Endothelial cell of umbilical vein (primary cell): ENCODE measurements around the gene SH3BGRL2. TPM values are rescaled to one million over a fixed set of nuclear protein-coding genes. Genes with fewer than 3 reads are reported as not detected.

Experiments
- BruUV-seq: library from RNA; stranded (reverse); fragments of 400-500 nt; replicated peaks from 2 replicates; lab custom pipeline; 2021; lab: Mats Ljungman, UMichigan
- CTCF ChIA-PET: fragments of 300-600, 350-600 bp; sonication (Branson Sonifier 250); formaldehyde crosslinking; loops from one replicate; lab custom pipeline; 2021; ENCODE audit warnings: antibody characterized with exemption, inconsistent platforms; lab: Charles Lee
- POLR2A ChIA-PET: fragments of 300-600, 350-600 bp; sonication (Branson Sonifier 250); formaldehyde crosslinking; loops from one replicate; lab custom pipeline; 2021; ENCODE audit warnings: antibody characterized with exemption, inconsistent platforms; lab: Charles Lee
- DNase-seq: peaks from one replicate; pipeline ENCODE4 v3.0.0-alpha.2; 2011; ENCODE audit warnings: low read depth, low spot score
- FAIRE-seq: peaks from 2 replicates; lab custom pipeline; 2011; peaks lifted over from hg19 to GRCh38; lab: Jason Lieb, UNC
- H2AFZ ChIP-seq: 2 replicates; pipeline ENCODE4 v1.6.0; 2012; ENCODE audit warnings: low read depth, low read length, control low read depth, inconsistent platforms
- H3K27ac ChIP-seq: 2 replicates; pipeline ENCODE4 v1.5.1; 2011; ENCODE audit warnings: low read depth, mild to moderate bottlenecking, control low read depth, low read length, moderate library complexity; ENCODE audit not compliant: insufficient read depth
- H3K27me3 ChIP-seq, 2 experiments: 2 replicates each; pipeline versions ENCODE4 v1.6.0 to v1.6.1; 2011; ENCODE audit warnings: low read length in 2 of 2, mixed read lengths in 1 of 2; ENCODE audit not compliant: control insufficient read depth in 2 of 2, insufficient read depth in 2 of 2
- H3K36me3 ChIP-seq, 2 experiments: 2 replicates in 1 of 2; 3 replicates in 1 of 2; pipeline ENCODE4 v1.5.1; 2011; ENCODE audit warnings: low read length in 2 of 2, mild to moderate bottlenecking in 1 of 2, moderate library complexity in 1 of 2; ENCODE audit not compliant: control insufficient read depth in 2 of 2, insufficient read depth in 2 of 2; ENCODE audit errors: extremely low read depth in 1 of 2
- H3K4me1 ChIP-seq: 3 replicates; pipeline ENCODE4 v1.5.1; 2011; ENCODE audit warnings: mild to moderate bottlenecking, low read length; ENCODE audit not compliant: control insufficient read depth, insufficient read depth; ENCODE audit errors: extremely low read depth
- H3K4me2 ChIP-seq: 2 replicates; pipeline ENCODE4 v1.6.1; 2011; ENCODE audit warnings: low read length, control low read depth, mixed read lengths; ENCODE audit not compliant: insufficient read depth
- H3K4me3 ChIP-seq, 3 experiments: fragments of 200-600 bp in 1 of 3; sonication (generic), shearing (Covaris generic) in 1 of 3; replicated peaks in 1 of 3; 2 replicates each; pipeline ENCODE4 v1.5.1; 2011 to 2016; ENCODE audit warnings: control low read depth in 3 of 3, low read length in 3 of 3, mild to moderate bottlenecking in 2 of 3, inconsistent platforms in 1 of 3, low read depth in 1 of 3, moderate library complexity in 1 of 3; ENCODE audit not compliant: insufficient read depth in 1 of 3
- H3K79me2 ChIP-seq: 2 replicates; pipeline ENCODE4 v1.6.0; 2012; ENCODE audit warnings: low read length, inconsistent platforms; ENCODE audit not compliant: control insufficient read depth, insufficient read depth
- H3K9ac ChIP-seq: replicated peaks from 2 replicates; pipeline ENCODE3; 2011; ENCODE audit warnings: low read length, control low read depth; ENCODE audit not compliant: insufficient read depth; ENCODE audit errors: extremely low read depth
- H3K9me1 ChIP-seq: replicated peaks from 3 replicates; pipeline ENCODE4 v1.6.0; 2011; ENCODE audit warnings: mild to moderate bottlenecking, low read length; ENCODE audit not compliant: control insufficient read depth, insufficient read depth; ENCODE audit errors: extremely low read depth
- H3K9me3 ChIP-seq: replicated peaks from 2 replicates; pipeline ENCODE4 v1.5.1; 2012; ENCODE audit warnings: low read length, inconsistent platforms; ENCODE audit not compliant: control insufficient read depth, insufficient read depth
- H4K20me1 ChIP-seq: replicated peaks from 2 replicates; pipeline ENCODE3; 2011; ENCODE audit warnings: mild to moderate bottlenecking, low read length; ENCODE audit not compliant: control insufficient read depth, insufficient read depth; ENCODE audit errors: extremely low read depth
- GATA2 ChIP-seq: IDR thresholded peaks from 2 replicates; pipeline ENCODE4 v1.7.0; 2011; ENCODE audit warnings: low read depth, mild to moderate bottlenecking, moderate library complexity, mixed read lengths, low read length; ENCODE audit not compliant: insufficient read length, insufficient read depth
- JUN ChIP-seq: IDR thresholded peaks from 2 replicates; pipeline ENCODE4 v1.6.1; 2011; ENCODE audit warnings: borderline replicate concordance, low read depth; ENCODE audit not compliant: insufficient read length, insufficient read depth
- MYC ChIP-seq: IDR thresholded peaks from one replicate; pipeline ENCODE4 v1.6.1; 2011; ENCODE audit warnings: mild to moderate bottlenecking, low read depth, low read length
- dilution Hi-C: fragments of 300-500 bp; cut with MboI; formaldehyde crosslinking; loops from one replicate; pipeline ENCODE4 v1.15.0; 2019; ENCODE audit warnings: low sequenced_read_pairs; ENCODE audit not compliant: extremely low pct_ligation_motif_present
- intact Hi-C: fragments of 100-400 bp; cut with micrococcal nuclease; formaldehyde crosslinking; loops from one replicate; pipeline ENCODE4 v1.10.0; 2022
- polyA plus RNA-seq, 4 experiments: library from polyadenylated mRNA; depleted of rRNA in 3 of 4; stranded (reverse) in 3 of 4; unstranded in 1 of 4; fragments of >200 nt; gene quantifications; 2 replicates each; pipeline versions ENCODE4 v1.2.1 to v1.2.3, GENCODE V29; 2011 to 2012; ENCODE audit warnings: missing spikeins in 1 of 4
- total RNA-seq: library from RNA; stranded (reverse); gene quantifications from 2 replicates; pipeline ENCODE4 v1.2.3, GENCODE V29; 2021
- TF ChIP-seq, protein P1 (sequence below): IDR thresholded peaks from 2 replicates; pipeline ENCODE4 v1.6.1; 2011; ENCODE audit not compliant: insufficient read depth, insufficient read length

SH3BGRL2 gene
- total and polyA plus RNA-seq, 2 donors (not counting 3 experiments of a cell fraction or from before 2014, with no cell fraction given): 3.2 to 10.7 TPM

DNA sequence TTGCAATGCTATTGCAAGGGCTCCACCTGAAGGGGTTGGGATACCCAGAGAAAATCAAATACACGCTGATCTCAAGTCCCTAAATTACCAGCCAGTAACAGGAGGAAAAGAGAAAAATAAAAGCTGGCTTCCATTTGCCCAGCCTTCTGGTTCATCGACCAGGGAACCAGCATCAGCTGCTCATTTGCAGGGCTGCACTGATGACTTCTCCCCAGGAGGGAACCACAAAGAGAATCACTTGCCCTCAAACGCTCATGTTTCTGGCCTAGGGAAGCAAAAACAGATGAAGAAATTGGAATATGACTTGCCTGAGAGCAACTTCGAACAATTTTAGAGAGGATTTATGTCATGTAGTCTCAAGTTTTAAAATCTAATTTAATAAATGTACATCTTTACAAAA is 119.7 kb downstream of the SH3BGRL2 start:
- intact Hi-C loops (no loop called here), dilution Hi-C loops (no loop called here)
- Histone ChIP-seq H3K79me2 (no peaks in the 10 kb centered on the region), H2AFZ (peak overlapping the region; percentile 26), H3K27me3 (no peaks in the 10 kb centered on the region), H3K4me3 (no peak overlapping the region), H3K36me3 (no peaks in the 10 kb centered on the region), H3K27ac (no peak overlapping the region), H4K20me1 (no peaks in the 10 kb centered on the region), H3K4me1 (peaks cover 10% of the 10 kb centered on the region), H3K9me3 (no peaks in the 10 kb centered on the region), H3K9ac (no peak overlapping the region), H3K4me2 (no peak overlapping the region), H3K9me1 (no peaks in the 10 kb centered on the region)
- POLR2A ChIA-PET: no interaction called here
- CTCF ChIA-PET: no interaction called here
- FAIRE-seq (no peak), DNase-seq (no peak)
- BruUV-seq: no TSS peak
- TF ChIP-seq GATA2: no peak
- TF ChIP-seq JUN: no peak
- TF ChIP-seq, protein P1, sequence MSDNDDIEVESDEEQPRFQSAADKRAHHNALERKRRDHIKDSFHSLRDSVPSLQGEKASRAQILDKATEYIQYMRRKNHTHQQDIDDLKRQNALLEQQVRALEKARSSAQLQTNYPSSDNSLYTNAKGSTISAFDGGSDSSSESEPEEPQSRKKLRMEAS: no peak
- TF ChIP-seq MYC: no peak

Other genes with a start within 250 kb of the SH3BGRL2 start
- gene LCA5, start 93.9 kb upstream of the SH3BGRL2 start, total RNA-seq: 4.2 and 4.9 TPM in 2 replicates
- 0.43 and 0.57 TPM in 2 replicates for gene LCA5, start 93.9 kb upstream of the SH3BGRL2 start, polyA plus RNA-seq